DOHH2 (cell line): ENCODE results near the gene CD52.

Experiments used
- CTCF ChIP-seq: fragments of 200-600 bp; sonication (generic); IDR thresholded peaks from one replicate; pipeline ENCODE4 v1.5.1; 2014; ENCODE audit warnings: antibody characterized with exemption, mild to moderate bottlenecking, low read depth, low read length; ENCODE audit not compliant: poor library complexity, severe bottlenecking
- EZH2phosphoT487 ChIP-seq: fragments of 200-600 bp; sonication (generic); IDR thresholded peaks from 2 replicates; pipeline ENCODE4 v1.6.1; 2017; ENCODE audit warnings: borderline replicate concordance, mild to moderate bottlenecking, antibody characterized with exemption, low read length, moderate library complexity, mixed read lengths

GRCh38 chr1:26293911-26294463 is 23.8 kb upstream of the CD52 start:
- no peak for TF ChIP-seq CTCF
- no peak for TF ChIP-seq EZH2phosphoT487
